IPS DF 6.9 (cell line): Measurements from ENCODE around the gene PPP1R3D.

ENCODE experiments used
- DNase-seq: peaks from one replicate; pipeline ENCODE4 v3.0.0-alpha.2; 2013; ENCODE audit warnings: low read depth, low spot score
- H3K27ac ChIP-seq: one replicate; pipeline ENCODE4 v1.5.1; 2013; ENCODE audit warnings: low read length, control low read depth
- H3K27me3 ChIP-seq: 2 replicates; pipeline ENCODE4 v1.6.1; 2013; ENCODE audit warnings: mild to moderate bottlenecking, low read length; ENCODE audit not compliant: control insufficient read depth, insufficient read depth
- H3K36me3 ChIP-seq: 2 replicates; pipeline ENCODE4 v1.6.1; 2013; ENCODE audit warnings: low read length; ENCODE audit not compliant: control insufficient read depth, insufficient read depth
- H3K4me1 ChIP-seq: 2 replicates; pipeline ENCODE4 v1.6.1; 2013; ENCODE audit warnings: low read length; ENCODE audit not compliant: control insufficient read depth, insufficient read depth
- H3K4me3 ChIP-seq: 2 replicates; pipeline ENCODE4 v1.5.1; 2013; ENCODE audit warnings: mild to moderate bottlenecking, low read length
- H3K9me3 ChIP-seq: 2 replicates; pipeline ENCODE4 v1.6.1; 2013; ENCODE audit warnings: low read length, inconsistent platforms; ENCODE audit not compliant: control insufficient read depth, insufficient read depth
- whole genome bisulfite sequencing: extraction: QIAGEN DNeasy Blood & Tissue Kit; methylation state at CpG from one replicate; pipeline ENCODE4 v1.1.7; 2013; ENCODE audit warnings: mixed read lengths, missing lambda C conversion rate; ENCODE audit not compliant: insufficient read length, insufficient coverage; 5-methylcytosine and 5-hydroxymethylcytosine counted together

Gene PPP1R3D

GRCh38 chr20:59925899-59926298 is 14.2 kb downstream of the PPP1R3D start:
- H3K36me3 ChIP-seq: no peaks in the 10 kb centered on the region
- H3K4me1 ChIP-seq: no peaks in the 10 kb centered on the region
- no peak for DNase-seq
- H3K27me3 ChIP-seq: no peaks in the 10 kb centered on the region
- no peak overlapping the region for H3K27ac ChIP-seq
- H3K4me3 ChIP-seq: no peak overlapping the region
- no peaks in the 10 kb centered on the region for H3K9me3 ChIP-seq

DNA sequence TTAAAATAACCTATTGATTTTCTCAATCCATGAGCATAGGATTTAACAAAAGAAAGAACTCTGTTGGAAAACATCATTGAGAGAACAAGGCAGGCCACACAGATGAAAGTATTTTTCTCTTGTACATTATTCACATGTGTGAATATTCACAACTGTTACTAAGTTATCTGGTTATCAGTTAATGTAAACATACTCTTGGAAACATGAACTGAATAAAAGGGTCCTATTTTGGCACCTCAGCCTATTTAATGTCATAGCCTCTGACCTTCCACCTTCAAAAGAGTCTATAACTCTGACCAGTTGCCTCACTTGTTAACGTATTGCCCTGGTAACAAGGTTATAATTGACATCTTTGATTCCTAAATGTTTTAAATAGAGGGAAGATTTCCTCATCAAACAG is 14.7 kb downstream of the PPP1R3D start:
- no CpG with 5 or more reads among the region's 1 CpG for WGBS
- no peak overlapping the region for H3K27ac ChIP-seq

GRCh38 chr20:59923514-59923913 is 16.6 kb downstream of the PPP1R3D start:
- no peak for DNase-seq
- Histone ChIP-seq H3K27me3 (no peaks in the 10 kb centered on the region), H3K4me3 (no peak overlapping the region), H3K27ac (no peak overlapping the region), H3K9me3 (no peaks in the 10 kb centered on the region), H3K36me3 (no peaks in the 10 kb centered on the region), H3K4me1 (no peaks in the 10 kb centered on the region)
- WGBS: no CpG with 5 or more reads among the region's 1 CpG

More for the DNA sequence above, 14.7 kb downstream of the PPP1R3D start:
- DNase-seq: no peak
- Histone ChIP-seq H3K4me1 (no peaks in the 10 kb centered on the region), H3K36me3 (no peaks in the 10 kb centered on the region), H3K9me3 (no peaks in the 10 kb centered on the region), H3K4me3 (no peak overlapping the region), H3K27me3 (no peaks in the 10 kb centered on the region)

DNA sequence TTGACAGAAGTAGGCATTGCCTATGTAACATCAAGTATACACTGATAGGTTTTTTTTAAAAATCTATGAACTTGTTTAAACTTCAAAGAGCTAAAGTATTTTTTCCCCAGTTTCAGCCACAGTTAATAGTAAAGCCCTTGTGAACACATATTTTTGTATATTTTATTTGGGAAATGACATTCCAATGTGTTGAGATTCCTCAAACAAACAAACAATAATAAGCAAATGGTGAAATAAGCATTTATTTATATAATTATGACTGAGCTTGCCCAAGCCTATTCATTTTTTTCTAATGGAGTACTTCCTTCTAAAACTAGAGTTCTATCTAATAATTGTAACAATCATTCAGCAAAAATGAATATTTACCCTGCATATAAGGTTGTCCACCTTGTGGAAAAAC is 19.2 kb downstream of the PPP1R3D start:
- no peak overlapping the region for H3K4me3 ChIP-seq
- H3K9me3 ChIP-seq: no peaks in the 10 kb centered on the region
- H3K36me3 ChIP-seq: no peaks in the 10 kb centered on the region
- no peak for DNase-seq
- no peaks in the 10 kb centered on the region for H3K4me1 ChIP-seq
- no peaks in the 10 kb centered on the region for H3K27me3 ChIP-seq
- H3K27ac ChIP-seq: no peak overlapping the region

DNA sequence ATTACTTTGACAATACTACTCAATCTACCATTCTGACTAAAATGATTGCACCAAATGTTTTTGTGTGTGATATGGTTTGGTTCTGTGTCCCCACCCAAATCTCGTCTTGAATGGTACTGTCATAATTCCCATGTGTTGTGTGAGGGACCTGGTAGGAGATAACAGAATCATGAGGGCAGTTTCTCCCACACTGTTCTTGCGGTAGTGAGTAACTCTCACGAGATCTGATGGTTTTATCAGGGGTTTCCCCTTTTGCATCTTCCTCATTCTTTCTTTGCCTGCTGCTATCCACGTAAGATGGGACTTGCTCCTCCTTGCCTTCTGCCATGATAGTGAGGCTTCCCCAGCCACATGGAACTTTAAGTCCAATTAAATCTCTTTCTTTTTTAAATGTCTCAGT is 27.5 kb downstream of the PPP1R3D start:
- Histone ChIP-seq H3K27me3 (no peaks in the 10 kb centered on the region), H3K4me1 (no peaks in the 10 kb centered on the region), H3K27ac (no peak overlapping the region), H3K36me3 (no peaks in the 10 kb centered on the region), H3K4me3 (no peak overlapping the region), H3K9me3 (no peaks in the 10 kb centered on the region)
- WGBS: no CpG with 5 or more reads among the region's 4 CpGs
- no peak for DNase-seq

GRCh38 chr20:59911041-59911440 is 29.1 kb downstream of the PPP1R3D start:
- Histone ChIP-seq H3K9me3 (no peaks in the 10 kb centered on the region; the same call in 1 of the 2 replicates), H3K27me3 (no peaks in the 10 kb centered on the region), H3K27ac (no peak overlapping the region), H3K36me3 (no peaks in the 10 kb centered on the region), H3K4me1 (no peaks in the 10 kb centered on the region), H3K4me3 (no peak overlapping the region)
- DNase-seq: no peak
- WGBS: no CpG with 5 or more reads among the region's 2 CpGs

- Histone ChIP-seq H3K36me3 (no peaks in the 10 kb centered on the region), H3K4me3 (no peak overlapping the region), H3K27me3 (no peaks in the 10 kb centered on the region), H3K27ac (no peak overlapping the region), H3K4me1 (no peaks in the 10 kb centered on the region), H3K9me3 (no peaks in the 10 kb centered on the region; the same call in 1 of the 2 replicates)
- DNase-seq: no peak
- 100% methylated on average over 2 of the region's 5 CpGs for WGBS
Measured at GRCh38 chr20:59908855-59909254, 31.2 kb downstream of the PPP1R3D start.

DNA sequence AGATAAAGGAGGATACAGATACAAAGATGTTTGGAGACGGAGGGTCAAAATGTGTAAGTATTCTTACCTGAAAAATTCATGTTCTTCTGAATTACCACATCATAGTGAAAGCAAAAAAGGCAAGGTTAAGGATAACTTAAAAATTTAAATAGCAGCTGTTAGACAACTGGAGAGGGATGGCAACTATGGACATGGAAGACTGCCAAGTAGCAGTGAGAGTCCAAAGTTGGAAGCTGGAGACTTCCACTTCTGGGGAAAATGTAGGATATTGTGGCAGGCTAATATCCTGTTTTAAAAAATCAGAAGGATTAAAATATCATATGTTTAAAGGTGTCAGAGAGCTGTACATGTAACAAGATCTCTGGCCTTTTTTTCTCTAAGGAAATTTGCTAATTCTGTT is 36.5 kb downstream of the PPP1R3D start:
- Histone ChIP-seq H3K36me3 (no peaks in the 10 kb centered on the region), H3K4me1 (no peaks in the 10 kb centered on the region), H3K27ac (no peak overlapping the region), H3K9me3 (no peaks in the 10 kb centered on the region; the same call in 1 of the 2 replicates), H3K27me3 (no peaks in the 10 kb centered on the region), H3K4me3 (no peak overlapping the region)
- WGBS: no CpG with 5 or more reads among the region's 1 CpG
- DNase-seq: no peak

- DNase-seq: no peak
- Histone ChIP-seq H3K4me3 (no peak overlapping the region), H3K27me3 (no peaks in the 10 kb centered on the region), H3K36me3 (no peaks in the 10 kb centered on the region), H3K27ac (no peak overlapping the region), H3K4me1 (no peaks in the 10 kb centered on the region), H3K9me3 (no peaks in the 10 kb centered on the region; the same call in 1 of the 2 replicates)
- WGBS: no CpG with 5 or more reads among the region's 3 CpGs
Measured at GRCh38 chr20:59902470-59902869, 37.6 kb downstream of the PPP1R3D start.

DNA sequence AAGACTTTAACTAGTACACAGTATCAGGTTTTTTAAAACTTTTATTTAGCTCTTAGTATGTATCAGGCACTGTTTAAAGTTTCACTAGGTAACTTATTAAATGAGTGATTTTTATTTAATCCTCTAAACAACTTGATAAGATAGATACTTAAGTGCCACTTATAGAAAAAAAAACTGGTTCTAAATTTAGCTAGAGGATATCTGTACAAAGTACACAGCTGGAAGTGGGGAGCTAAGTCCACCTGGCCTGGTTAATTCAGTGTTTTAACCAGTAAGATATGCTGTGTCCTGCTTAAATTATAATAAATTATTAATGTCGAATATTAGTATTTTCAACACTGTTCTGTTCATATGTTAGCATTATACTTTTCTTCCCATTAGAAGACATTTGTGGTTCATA is 44.2 kb downstream of the PPP1R3D start:
- no peak overlapping the region for H3K4me3 ChIP-seq
- H3K9me3 ChIP-seq: no peaks in the 10 kb centered on the region; the same call in 1 of the 2 replicates
- H3K27me3 ChIP-seq: no peaks in the 10 kb centered on the region
- no peaks in the 10 kb centered on the region for H3K4me1 ChIP-seq
- WGBS: no CpG with 5 or more reads among the region's 1 CpG
- DNase-seq: no peak
- no peak overlapping the region for H3K27ac ChIP-seq
- no peaks in the 10 kb centered on the region for H3K36me3 ChIP-seq

- Histone ChIP-seq H3K36me3 (no peaks in the 10 kb centered on the region), H3K4me3 (no peak overlapping the region), H3K27ac (no peak overlapping the region), H3K27me3 (no peaks in the 10 kb centered on the region), H3K9me3 (no peaks in the 10 kb centered on the region; the same call in 1 of the 2 replicates), H3K4me1 (no peaks in the 10 kb centered on the region)
- WGBS: no CpG with 5 or more reads among the region's 1 CpG
- no peak for DNase-seq
Measured at GRCh38 chr20:59891581-59891980, 48.5 kb downstream of the PPP1R3D start.
